HCT116 (cell line): ENCODE results near the gene SKAP1. TPM values are rescaled to one million over a fixed set of nuclear protein-coding genes. Genes with fewer than 3 reads are reported as not detected.

Experiments
- ATAC-seq: fragments of 200-7000 bp; cut with Tn5 transposase; 2 replicates; pipeline ENCODE4 v1.9.1; 2020; ENCODE audit warnings: mild to moderate bottlenecking, moderate library complexity
- BruUV-seq: library from RNA; stranded (reverse); fragments of 400-500 nt; replicated peaks from 2 replicates; lab custom pipeline; 2021; lab: Mats Ljungman, UMichigan
- CTCF ChIA-PET: fragments of 300-600 bp; sonication (Branson Sonifier 250); formaldehyde crosslinking; loops from one replicate; lab custom pipeline; 2021; ENCODE audit warnings: antibody characterized with exemption; lab: Charles Lee
- POLR2A ChIA-PET: fragments of 300-600, 350-600 bp; sonication (Branson Sonifier 250); formaldehyde crosslinking; loops from one replicate; lab custom pipeline; 2021; ENCODE audit warnings: antibody characterized with exemption; lab: Charles Lee
- RAD21 ChIA-PET, 2 experiments: fragments of 300-600 bp; sonication (Branson Sonifier 250); formaldehyde crosslinking; loops; one replicate each; lab custom pipeline; 2023; ENCODE audit warnings: low total read pairs in 2 of 2; ENCODE audit not compliant: uncharacterized antibody in 2 of 2, unreplicated experiment in 2 of 2, low non-redundant PET in 1 of 2; lab: Charles Lee
- DNase-seq: peaks from one replicate; pipeline ENCODE4 v3.0.0-alpha.2; 2010; ENCODE audit warnings: low read depth, low spot score
- H2AFZ ChIP-seq: fragments of 200-600 bp; shearing (Covaris generic), sonication (generic); 2 replicates; pipeline ENCODE4 v1.6.1; 2017; ENCODE audit warnings: low read depth, mixed run types, mixed read lengths, antibody characterized with exemption, low read length; ENCODE audit not compliant: poor library complexity, severe bottlenecking
- H3K27ac ChIP-seq: 2 replicates; pipeline ENCODE4 v1.5.1; 2012; ENCODE audit warnings: low read depth, low read length
- H3K27me3 ChIP-seq: fragments of 200-600 bp; sonication (generic); 2 replicates; pipeline ENCODE4 v1.6.1; 2016; ENCODE audit warnings: mixed run types, low read length, mixed read lengths; ENCODE audit not compliant: insufficient read depth
- H3K36me3 ChIP-seq, 2 experiments: fragments of 200-500 bp in 1 of 2; fragments of 200-600 bp in 1 of 2; sonication (Bioruptor generic) in 1 of 2; sonication (generic) in 1 of 2; 2 replicates each; pipeline versions ENCODE4 v1.5.1 to v1.6.1; 2014 to 2016; ENCODE audit warnings: low read length in 2 of 2, inconsistent platforms in 1 of 2, mixed read lengths in 1 of 2, mixed run types in 1 of 2; ENCODE audit not compliant: insufficient read depth in 2 of 2, control insufficient read depth in 1 of 2
- H3K4me1 ChIP-seq, 2 experiments: fragments of 200-600 bp in 1 of 2; sonication (generic) in 1 of 2; 2 replicates each; pipeline versions ENCODE4 v1.5.1 to v1.6.1; 2012 to 2017; ENCODE audit warnings: low read length in 2 of 2, inconsistent platforms in 1 of 2, mild to moderate bottlenecking in 1 of 2, mixed read lengths in 1 of 2, mixed run types in 1 of 2, moderate library complexity in 1 of 2; ENCODE audit not compliant: insufficient read depth in 2 of 2, control insufficient read depth in 1 of 2
- H3K4me2 ChIP-seq: fragments of 200-600 bp; sonication (generic); 2 replicates; pipeline ENCODE4 v1.6.1; 2017; ENCODE audit warnings: mixed run types, low read length, mixed read lengths
- H3K4me3 ChIP-seq, 2 experiments: fragments of 200-600 bp in 1 of 2; sonication (generic) in 1 of 2; replicated peaks in 1 of 2; 2 replicates each; pipeline ENCODE4 v1.5.1; 2011 to 2016; ENCODE audit warnings: low read length in 2 of 2, control low read depth in 1 of 2, low read depth in 1 of 2, mild to moderate bottlenecking in 1 of 2, mixed read lengths in 1 of 2, mixed run types in 1 of 2
- H3K79me2 ChIP-seq: fragments of 200-600 bp; sonication (generic); 2 replicates; pipeline ENCODE4 v1.6.1; 2017; ENCODE audit warnings: mild to moderate bottlenecking, mixed run types, low read length, moderate library complexity, mixed read lengths; ENCODE audit not compliant: insufficient read depth
- H3K9ac ChIP-seq: fragments of 200-600 bp; sonication (generic); 2 replicates; pipeline ENCODE4 v1.6.1; 2016; ENCODE audit warnings: low read length, mixed read lengths
- H3K9me2 ChIP-seq: fragments of 200-600 bp; sonication (generic), shearing (Covaris generic); 2 replicates; pipeline ENCODE4 v1.6.1; 2017; ENCODE audit warnings: mixed run types, mild to moderate bottlenecking, moderate library complexity; ENCODE audit not compliant: insufficient read depth
- H3K9me3 ChIP-seq, 2 experiments: fragments of 200-500 bp in 1 of 2; fragments of 200-600 bp in 1 of 2; sonication (Bioruptor generic) in 1 of 2; sonication (generic) in 1 of 2; 2 replicates each; pipeline ENCODE4 v1.6.1; 2014 to 2017; ENCODE audit warnings: low read length in 2 of 2, mixed read lengths in 2 of 2, inconsistent platforms in 1 of 2, low read depth in 1 of 2, mild to moderate bottlenecking in 1 of 2, mixed run types in 1 of 2, moderate library complexity in 1 of 2; ENCODE audit not compliant: control insufficient read depth in 1 of 2, insufficient read depth in 1 of 2
- H4K20me1 ChIP-seq: fragments of 200-600 bp; sonication (generic), shearing (Covaris generic); 2 replicates; pipeline ENCODE4 v1.6.1; 2017; ENCODE audit warnings: mixed run types, mild to moderate bottlenecking, moderate library complexity; ENCODE audit not compliant: insufficient read depth
- CEBPB ChIP-seq: IDR thresholded peaks from 2 replicates; pipeline ENCODE4 v1.6.1; 2012; ENCODE audit warnings: low read depth
- ELF1 ChIP-seq: IDR thresholded peaks from 2 replicates; pipeline ENCODE4 v1.6.1; 2012; ENCODE audit warnings: low read depth, borderline replicate concordance
- EZH2 ChIP-seq: fragments of 200-600 bp; sonication (generic); IDR thresholded peaks from 2 replicates; pipeline ENCODE4 v1.6.1; 2017; ENCODE audit warnings: antibody characterized with exemption, mixed run types
- JUND ChIP-seq: IDR thresholded peaks from 2 replicates; pipeline ENCODE4 v1.6.1; 2012
- POLR2A ChIP-seq: IDR thresholded peaks from 2 replicates; pipeline ENCODE4 v1.7.0; 2011; ENCODE audit warnings: borderline replicate concordance; ENCODE audit not compliant: insufficient read depth, insufficient read length; ENCODE audit errors: extremely low read depth
- POLR2AphosphoS5 ChIP-seq: IDR thresholded peaks from 2 replicates; pipeline ENCODE4 v1.6.1; 2011; ENCODE audit warnings: mild to moderate bottlenecking, low read depth, low read length, moderate library complexity
- SIN3A ChIP-seq: IDR thresholded peaks from 2 replicates; pipeline ENCODE4 v1.6.1; 2012; ENCODE audit warnings: low read depth
- ZFX ChIP-seq: fragments of 450-650 bp; IDR thresholded peaks from 2 replicates; pipeline ENCODE4 v1.6.1; 2017
- ZNF274 ChIP-seq: fragments of 200-500 bp; sonication (Bioruptor generic); IDR thresholded peaks from 2 replicates; pipeline ENCODE4 v1.6.1; 2014; ENCODE audit warnings: mild to moderate bottlenecking, low read depth, low read length, inconsistent platforms
- intact Hi-C: fragments of 100-400 bp; cut with micrococcal nuclease; formaldehyde crosslinking; loops from 2 replicates; pipeline ENCODE4 v1.10.0; 2022
- total RNA-seq: library from RNA; stranded (reverse); gene quantifications from one replicate; pipeline ENCODE4 v1.2.1, GENCODE V29; 2021; ENCODE audit not compliant: unreplicated experiment
- TF ChIP-seq, protein P1 (sequence below), 3 experiments: fragments of 200-600 bp in 1 of 3; sonication (generic) in 1 of 3; IDR thresholded peaks in 2 of 3; conservative IDR thresholded peaks in 1 of 3; 2 replicates each; pipeline ENCODE4 v1.5.1; 2012 to 2017; ENCODE audit warnings: low read depth in 2 of 3, low read length in 2 of 3, antibody characterized with exemption in 1 of 3, borderline replicate concordance in 1 of 3, control low read depth in 1 of 3, mild to moderate bottlenecking in 1 of 3, mixed read lengths in 1 of 3, mixed run types in 1 of 3, moderate library complexity in 1 of 3; ENCODE audit not compliant: insufficient read depth in 1 of 3
- TF ChIP-seq, protein P2 (sequence below): IDR thresholded peaks from 2 replicates; pipeline ENCODE4 v1.6.1; 2011; ENCODE audit warnings: mild to moderate bottlenecking, low read length, moderate library complexity; ENCODE audit not compliant: insufficient replicate concordance; ENCODE audit errors: extremely low read depth
- TF ChIP-seq, protein P3 (sequence below): IDR thresholded peaks from 2 replicates; pipeline ENCODE4 v1.6.1; 2012

Gene SKAP1
- total RNA-seq, 1 experiment from 2014 or later = 12.4 TPM

DNA sequence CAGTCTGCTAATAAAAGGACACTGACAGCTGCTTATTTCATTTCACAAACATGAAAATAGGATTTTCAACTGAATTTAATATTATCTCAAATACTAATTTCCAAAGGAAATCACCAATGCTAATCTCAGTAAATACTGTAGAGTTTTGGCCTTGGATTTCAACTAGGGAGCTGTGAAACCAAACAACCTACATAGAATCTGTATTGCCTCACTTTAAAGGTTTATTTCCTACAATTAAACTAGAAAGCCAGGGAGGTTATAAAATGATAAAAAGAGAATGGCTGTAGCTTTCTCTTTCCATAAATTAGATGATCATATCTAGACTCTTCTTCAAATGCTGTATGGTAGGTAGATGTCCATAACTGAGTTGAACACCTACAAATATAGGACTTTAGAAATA, 82.8 kb downstream of the SKAP1 start:
- no peak for DNase-seq
- RAD21 ChIA-PET = no interaction called here
- H3K4me1 ChIP-seq = peaks cover 3% of the 10 kb centered on the region in 2 experiments
- no peak overlapping the region for H3K27ac ChIP-seq
- H3K36me3 ChIP-seq = no peaks in the 10 kb centered on the region
- intact Hi-C loops = no loop called here
- no peak overlapping the region for H3K4me2 ChIP-seq
- no peak overlapping the region for H2AFZ ChIP-seq
- H3K27me3 ChIP-seq = no peaks in the 10 kb centered on the region
- no TSS peak for BruUV-seq
- H3K9me3 ChIP-seq = no peaks in the 10 kb centered on the region
- TF ChIP-seq ZFX (no peak), ZNF274 (no peak), CEBPB (no peak), JUND (no peak), POLR2AphosphoS5 (no peak), ELF1 (no peak), EZH2 (no peak), POLR2A (no peak), SIN3A (no peak)
- TF ChIP-seq, protein P1, sequence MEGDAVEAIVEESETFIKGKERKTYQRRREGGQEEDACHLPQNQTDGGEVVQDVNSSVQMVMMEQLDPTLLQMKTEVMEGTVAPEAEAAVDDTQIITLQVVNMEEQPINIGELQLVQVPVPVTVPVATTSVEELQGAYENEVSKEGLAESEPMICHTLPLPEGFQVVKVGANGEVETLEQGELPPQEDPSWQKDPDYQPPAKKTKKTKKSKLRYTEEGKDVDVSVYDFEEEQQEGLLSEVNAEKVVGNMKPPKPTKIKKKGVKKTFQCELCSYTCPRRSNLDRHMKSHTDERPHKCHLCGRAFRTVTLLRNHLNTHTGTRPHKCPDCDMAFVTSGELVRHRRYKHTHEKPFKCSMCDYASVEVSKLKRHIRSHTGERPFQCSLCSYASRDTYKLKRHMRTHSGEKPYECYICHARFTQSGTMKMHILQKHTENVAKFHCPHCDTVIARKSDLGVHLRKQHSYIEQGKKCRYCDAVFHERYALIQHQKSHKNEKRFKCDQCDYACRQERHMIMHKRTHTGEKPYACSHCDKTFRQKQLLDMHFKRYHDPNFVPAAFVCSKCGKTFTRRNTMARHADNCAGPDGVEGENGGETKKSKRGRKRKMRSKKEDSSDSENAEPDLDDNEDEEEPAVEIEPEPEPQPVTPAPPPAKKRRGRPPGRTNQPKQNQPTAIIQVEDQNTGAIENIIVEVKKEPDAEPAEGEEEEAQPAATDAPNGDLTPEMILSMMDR (IDR thresholded peaks at IDR 0.05 in 2 of 3, conservative IDR thresholded peaks at IDR 0.05 in 1 of 3; ENCODE audit: borderline replicate concordance in 1 of 3, insufficient read depth in 1 of 3, low read depth in 2 of 3, low read length in 2 of 3) = no peak
- TF ChIP-seq, protein P2, sequence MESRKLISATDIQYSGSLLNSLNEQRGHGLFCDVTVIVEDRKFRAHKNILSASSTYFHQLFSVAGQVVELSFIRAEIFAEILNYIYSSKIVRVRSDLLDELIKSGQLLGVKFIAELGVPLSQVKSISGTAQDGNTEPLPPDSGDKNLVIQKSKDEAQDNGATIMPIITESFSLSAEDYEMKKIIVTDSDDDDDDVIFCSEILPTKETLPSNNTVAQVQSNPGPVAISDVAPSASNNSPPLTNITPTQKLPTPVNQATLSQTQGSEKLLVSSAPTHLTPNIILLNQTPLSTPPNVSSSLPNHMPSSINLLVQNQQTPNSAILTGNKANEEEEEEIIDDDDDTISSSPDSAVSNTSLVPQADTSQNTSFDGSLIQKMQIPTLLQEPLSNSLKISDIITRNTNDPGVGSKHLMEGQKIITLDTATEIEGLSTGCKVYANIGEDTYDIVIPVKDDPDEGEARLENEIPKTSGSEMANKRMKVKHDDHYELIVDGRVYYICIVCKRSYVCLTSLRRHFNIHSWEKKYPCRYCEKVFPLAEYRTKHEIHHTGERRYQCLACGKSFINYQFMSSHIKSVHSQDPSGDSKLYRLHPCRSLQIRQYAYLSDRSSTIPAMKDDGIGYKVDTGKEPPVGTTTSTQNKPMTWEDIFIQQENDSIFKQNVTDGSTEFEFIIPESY = no peak
- TF ChIP-seq, protein P3, sequence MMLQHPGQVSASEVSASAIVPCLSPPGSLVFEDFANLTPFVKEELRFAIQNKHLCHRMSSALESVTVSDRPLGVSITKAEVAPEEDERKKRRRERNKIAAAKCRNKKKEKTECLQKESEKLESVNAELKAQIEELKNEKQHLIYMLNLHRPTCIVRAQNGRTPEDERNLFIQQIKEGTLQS = no peak
- TF ChIP-seq, all 23 proteins: peak for 0
- H4K20me1 ChIP-seq = no peaks in the 10 kb centered on the region
- H3K79me2 ChIP-seq = no peaks in the 10 kb centered on the region
- no peak overlapping the region for H3K9ac ChIP-seq
- CTCF ChIA-PET = interaction anchor here (0.9 to 4.6 kb wide), 4 partner anchors 12 to 82 kb away, joined by 3 to 36 read pairs (median 4); no protein-coding TSS in a partner anchor
- POLR2A ChIA-PET = no interaction called here
- H3K4me3 ChIP-seq = no peak overlapping the region
- H3K9me2 ChIP-seq = no peaks in the 10 kb centered on the region
- ATAC-seq = no peak
